ENCODE measurements around the gene CLCNKB. TPM values are rescaled to one million over a fixed set of nuclear protein-coding genes. Genes with fewer than 3 reads are reported as not detected.
"Not testable (repeated sequence)": the region's sequence is repeated elsewhere in the genome, so short reads cannot be mapped to it uniquely, and the experiment has no call there.

Gene CLCNKB
- total RNA-seq, 3 donors from 2014 or later (not counting 1 experiment from before 2014, with no cell fraction given), result not detected

DNA sequence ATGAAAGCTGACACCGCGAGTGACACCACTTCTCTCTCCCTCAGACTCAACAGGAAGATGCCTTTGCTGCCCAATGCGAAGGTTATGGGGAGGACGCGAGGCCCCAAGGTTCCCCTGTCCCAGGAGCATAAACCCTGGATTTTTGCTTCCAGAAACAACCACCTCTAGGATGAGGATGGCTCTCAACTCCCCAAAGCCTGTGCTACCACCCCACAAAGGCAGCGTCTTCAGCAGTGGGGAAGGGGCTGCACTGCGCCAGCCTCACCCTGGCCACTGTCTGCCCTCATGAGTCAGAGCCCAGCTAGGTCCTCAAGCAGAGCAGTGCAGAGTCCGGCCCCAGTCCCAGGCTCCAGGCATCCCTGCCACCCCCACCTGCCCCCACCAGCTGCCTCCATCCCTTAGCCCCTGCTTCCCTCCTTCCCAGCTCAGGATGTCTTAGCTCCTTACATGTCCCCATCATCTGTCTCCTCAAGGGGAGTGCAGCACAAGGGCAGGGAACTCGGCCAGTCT lies 46.5 kb upstream of the CLCNKB start:
- Histone ChIP-seq H3K4me1 (ENCODE audit: control insufficient read depth, insufficient read depth, low read length) (no peaks in the 10 kb centered on the region), H3K27ac (ENCODE audit: low read length) (no peak overlapping the region), H3K9me3 (ENCODE audit: control insufficient read depth, insufficient read depth, low read length) (no peaks in the 10 kb centered on the region), H3K4me3 (ENCODE audit: low read length) (no peak overlapping the region), H3K27me3 (ENCODE audit: control insufficient read depth, insufficient read depth, low read length) (no peaks in the 10 kb centered on the region), H3K36me3 (ENCODE audit: control insufficient read depth, insufficient read depth, low read length) (no peaks in the 10 kb centered on the region)
- Mint-ChIP-seq H3K27ac (no peak overlapping the region), H3K27me3 (ENCODE audit: low read depth in 2 of 2) (peaks cover 7 to 13% of the 10 kb centered on the region in 2 donors), H3K4me1 (no peaks in the 10 kb centered on the region), H3K36me3 (no peaks in the 10 kb centered on the region), H3K9me3 (no peaks in the 10 kb centered on the region), H3K4me3 (no peak overlapping the region)
- ATAC-seq (no peak), DNase-seq (no peak)
- 87% methylated on average over 9 of the region's 9 CpGs for WGBS (ENCODE audit: insufficient coverage)
- intact Hi-C loops (cut with micrococcal nuclease), result no loop called here
- TF ChIP-seq, protein P1, sequence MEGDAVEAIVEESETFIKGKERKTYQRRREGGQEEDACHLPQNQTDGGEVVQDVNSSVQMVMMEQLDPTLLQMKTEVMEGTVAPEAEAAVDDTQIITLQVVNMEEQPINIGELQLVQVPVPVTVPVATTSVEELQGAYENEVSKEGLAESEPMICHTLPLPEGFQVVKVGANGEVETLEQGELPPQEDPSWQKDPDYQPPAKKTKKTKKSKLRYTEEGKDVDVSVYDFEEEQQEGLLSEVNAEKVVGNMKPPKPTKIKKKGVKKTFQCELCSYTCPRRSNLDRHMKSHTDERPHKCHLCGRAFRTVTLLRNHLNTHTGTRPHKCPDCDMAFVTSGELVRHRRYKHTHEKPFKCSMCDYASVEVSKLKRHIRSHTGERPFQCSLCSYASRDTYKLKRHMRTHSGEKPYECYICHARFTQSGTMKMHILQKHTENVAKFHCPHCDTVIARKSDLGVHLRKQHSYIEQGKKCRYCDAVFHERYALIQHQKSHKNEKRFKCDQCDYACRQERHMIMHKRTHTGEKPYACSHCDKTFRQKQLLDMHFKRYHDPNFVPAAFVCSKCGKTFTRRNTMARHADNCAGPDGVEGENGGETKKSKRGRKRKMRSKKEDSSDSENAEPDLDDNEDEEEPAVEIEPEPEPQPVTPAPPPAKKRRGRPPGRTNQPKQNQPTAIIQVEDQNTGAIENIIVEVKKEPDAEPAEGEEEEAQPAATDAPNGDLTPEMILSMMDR (IDR thresholded peaks at IDR 0.05), result no peak

DNA sequence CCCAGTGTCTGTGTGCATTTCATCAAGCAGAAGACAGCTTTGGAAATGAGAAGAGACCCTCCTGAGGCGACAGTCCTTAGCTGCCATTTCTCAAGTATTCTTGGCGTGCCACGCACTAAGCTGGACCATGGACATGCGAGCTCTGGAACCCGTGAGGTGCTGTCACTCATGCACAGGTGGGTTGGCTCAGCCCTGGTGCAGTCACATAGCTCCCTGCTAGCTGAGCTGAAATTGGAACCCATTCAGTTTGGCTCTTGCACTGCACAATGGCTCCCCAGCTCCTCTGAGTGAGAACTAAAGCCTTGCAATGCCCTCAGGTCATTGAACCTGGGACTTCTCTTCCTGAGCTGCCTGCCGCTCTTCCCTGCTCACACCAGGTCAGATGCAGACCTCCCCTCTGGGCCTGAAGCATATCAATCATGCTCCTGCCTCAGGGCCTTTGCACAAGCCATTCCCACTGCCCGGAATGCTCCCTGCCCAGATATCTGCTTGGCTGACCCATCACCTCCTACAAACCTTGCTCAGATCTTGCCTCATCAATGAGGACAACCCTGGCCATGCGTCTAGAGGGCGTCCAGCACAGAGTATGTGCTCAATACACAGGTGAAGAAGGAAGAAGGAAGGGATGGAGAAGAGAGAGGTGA lies 45.8 kb upstream of the CLCNKB start:
- no peaks in the 10 kb centered on the region for H3K27me3 ChIP-seq (ENCODE audit: control insufficient read depth, insufficient read depth, low read length)
- no peak overlapping the region for H3K4me3 ChIP-seq (ENCODE audit: low read length)
- H3K27ac ChIP-seq (ENCODE audit: low read length), result no peak overlapping the region
- 95% methylated on average over 9 of the region's 9 CpGs for WGBS (ENCODE audit: insufficient coverage)
- ATAC-seq (no peak), DNase-seq (no peak)
- H3K4me3 Mint-ChIP-seq, result no peak overlapping the region
- H3K36me3 ChIP-seq (ENCODE audit: control insufficient read depth, insufficient read depth, low read length), result no peaks in the 10 kb centered on the region
- no peak overlapping the region for H3K27ac Mint-ChIP-seq
- no peaks in the 10 kb centered on the region for H3K9me3 ChIP-seq (ENCODE audit: control insufficient read depth, insufficient read depth, low read length)
- peaks cover 7 to 13% of the 10 kb centered on the region in 2 donors for H3K27me3 Mint-ChIP-seq (ENCODE audit: low read depth in 2 of 2)
- no peaks in the 10 kb centered on the region for H3K9me3 Mint-ChIP-seq
- TF ChIP-seq, protein P1 (IDR thresholded peaks at IDR 0.05), result no peak
- intact Hi-C loops (cut with micrococcal nuclease), result no loop called here
- H3K36me3 Mint-ChIP-seq, result no peaks in the 10 kb centered on the region
- no peaks in the 10 kb centered on the region for H3K4me1 Mint-ChIP-seq
- H3K4me1 ChIP-seq (ENCODE audit: control insufficient read depth, insufficient read depth, low read length), result no peaks in the 10 kb centered on the region

DNA sequence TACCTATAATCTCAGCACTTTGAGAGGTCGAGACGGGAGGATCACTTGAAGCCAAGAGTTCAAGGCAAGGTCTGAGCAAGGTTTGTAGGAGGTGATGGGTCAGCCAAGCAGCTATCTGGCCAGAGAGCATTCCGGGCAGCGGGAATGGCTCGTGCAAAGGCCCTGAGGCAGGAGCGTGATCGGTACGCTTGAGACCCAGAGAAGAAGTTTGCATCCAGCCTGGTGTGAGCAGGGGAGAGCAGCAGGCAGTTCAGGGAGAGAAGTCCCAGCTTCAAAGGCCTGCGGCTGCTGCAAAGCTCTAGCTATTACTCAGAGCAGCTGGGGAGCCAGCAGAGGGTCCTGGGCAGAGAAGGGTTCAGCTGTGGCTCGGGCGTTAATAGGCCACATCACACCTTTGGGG lies 44.7 kb upstream of the CLCNKB start:
- 91% methylated on average over 11 of the region's 11 CpGs for WGBS (ENCODE audit: insufficient coverage)
- H3K36me3 ChIP-seq (ENCODE audit: control insufficient read depth, insufficient read depth, low read length), result no peaks in the 10 kb centered on the region
- TF ChIP-seq, protein P1 (IDR thresholded peaks at IDR 0.05), result no peak
- ATAC-seq, result no peak
- intact Hi-C loops (cut with micrococcal nuclease), result no loop called here
- DNase-seq, result no peak
- no peak overlapping the region for H3K4me3 ChIP-seq (ENCODE audit: low read length)
- no peaks in the 10 kb centered on the region for H3K4me1 Mint-ChIP-seq
- no peak overlapping the region for H3K4me3 Mint-ChIP-seq
- no peaks in the 10 kb centered on the region for H3K36me3 Mint-ChIP-seq
- peaks cover 7 to 13% of the 10 kb centered on the region in 2 donors for H3K27me3 Mint-ChIP-seq (ENCODE audit: low read depth in 2 of 2)
- no peaks in the 10 kb centered on the region for H3K9me3 Mint-ChIP-seq
- no peaks in the 10 kb centered on the region for H3K27me3 ChIP-seq (ENCODE audit: control insufficient read depth, insufficient read depth, low read length)
- no peak overlapping the region for H3K27ac ChIP-seq (ENCODE audit: low read length)
- no peaks in the 10 kb centered on the region for H3K4me1 ChIP-seq (ENCODE audit: control insufficient read depth, insufficient read depth, low read length)
- H3K27ac Mint-ChIP-seq, result no peak overlapping the region
- H3K9me3 ChIP-seq (ENCODE audit: control insufficient read depth, insufficient read depth, low read length), result no peaks in the 10 kb centered on the region

DNA sequence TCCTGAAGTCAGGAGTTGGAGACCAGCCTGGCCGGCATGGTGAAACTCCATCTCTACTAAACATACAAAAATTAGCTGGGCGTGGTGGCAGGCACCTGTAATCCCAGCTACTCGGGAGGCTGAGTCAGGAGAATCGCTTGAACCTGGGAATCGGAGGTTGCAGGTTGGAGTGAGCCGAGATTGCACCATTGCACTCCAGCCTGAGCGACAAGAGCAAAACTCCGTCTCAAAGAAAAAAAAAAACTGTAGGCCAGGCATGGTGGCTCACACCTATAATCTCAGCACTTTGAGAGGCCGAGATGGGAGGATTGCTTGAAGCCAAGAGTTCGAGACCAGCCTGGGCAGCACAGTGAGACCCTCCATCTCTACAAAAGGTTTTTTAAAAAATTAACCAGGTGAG lies 42.3 kb upstream of the CLCNKB start:
- H3K27me3 ChIP-seq (ENCODE audit: control insufficient read depth, insufficient read depth, low read length); intact Hi-C loops (cut with micrococcal nuclease); H3K36me3 ChIP-seq (ENCODE audit: control insufficient read depth, insufficient read depth, low read length); H3K27ac Mint-ChIP-seq; DNase-seq; H3K27ac ChIP-seq (ENCODE audit: low read length); H3K36me3 Mint-ChIP-seq; ATAC-seq; H3K4me3 ChIP-seq (ENCODE audit: low read length); H3K9me3 Mint-ChIP-seq; H3K4me1 Mint-ChIP-seq; H3K9me3 ChIP-seq (ENCODE audit: control insufficient read depth, insufficient read depth, low read length); H3K4me3 Mint-ChIP-seq; H3K4me1 ChIP-seq (ENCODE audit: control insufficient read depth, insufficient read depth, low read length): not testable (repeated sequence)
- 96% methylated on average over 10 of the region's 10 CpGs for WGBS (ENCODE audit: insufficient coverage)
- peaks cover 7 to 13% of the 10 kb centered on the region in 2 donors for H3K27me3 Mint-ChIP-seq (ENCODE audit: low read depth in 2 of 2)

Measured in natural killer cell (primary cell).